GM23338 (cell line): ENCODE measurements around the gene ADAMTS20. TPM values are rescaled to one million over a fixed set of nuclear protein-coding genes. Genes with fewer than 3 reads are reported as not detected.
"Not testable (repeated sequence)": the region's sequence is repeated elsewhere in the genome, so short reads cannot be mapped to it uniquely, and the experiment has no call there.

Experiments
- ATAC-seq: fragments of 200-7000 bp; cut with Tn5 transposase; 3 replicates; pipeline ENCODE4 v1.9.1; 2020
- DNase-seq: peaks from one replicate; pipeline ENCODE4 v3.0.0-alpha.2; 2015; ENCODE audit warnings: low spot score
- H2AFZ ChIP-seq: fragments of 200-600 bp; sonication (generic); 2 replicates; pipeline ENCODE4 v1.8.0; 2016; ENCODE audit warnings: antibody characterized with exemption, mild to moderate bottlenecking, moderate library complexity
- H3F3A ChIP-seq: fragments of 200-600 bp; sonication (generic); replicated peaks from 2 replicates; pipeline ENCODE4 v1.8.0; 2017; ENCODE audit warnings: antibody characterized with exemption, mixed run types, low read depth
- H3K27ac ChIP-seq: fragments of 200-600 bp; sonication (generic); 2 replicates; pipeline ENCODE4 v1.6.1; 2016; ENCODE audit warnings: low read depth
- H3K27me3 ChIP-seq: fragments of 200-600 bp; sonication (generic); 2 replicates; pipeline ENCODE4 v1.8.0; 2016; ENCODE audit warnings: mild to moderate bottlenecking, mixed run types, moderate library complexity; ENCODE audit not compliant: insufficient read depth
- H3K36me3 ChIP-seq: fragments of 200-600 bp; sonication (generic); 2 replicates; pipeline ENCODE4 v1.8.0; 2016; ENCODE audit warnings: mild to moderate bottlenecking; ENCODE audit not compliant: insufficient read depth
- H3K4me1 ChIP-seq: fragments of 200-600 bp; sonication (generic); 2 replicates; pipeline ENCODE4 v1.8.0; 2016; ENCODE audit warnings: mild to moderate bottlenecking, moderate library complexity; ENCODE audit not compliant: insufficient read depth
- H3K4me2 ChIP-seq: fragments of 200-600 bp; sonication (generic); 2 replicates; pipeline ENCODE4 v1.7.1; 2017; ENCODE audit warnings: mixed run types
- H3K4me3 ChIP-seq: fragments of 200-600 bp; sonication (generic); 2 replicates; pipeline ENCODE4 v1.6.1; 2016; ENCODE audit warnings: mixed run types
- H3K79me2 ChIP-seq: fragments of 200-600 bp; sonication (generic); replicated peaks from 2 replicates; pipeline ENCODE4 v1.8.0; 2017; ENCODE audit warnings: mild to moderate bottlenecking; ENCODE audit not compliant: insufficient read depth
- H3K9me2 ChIP-seq: fragments of 200-600 bp; sonication (generic); 2 replicates; pipeline ENCODE4 v1.8.0; 2017; ENCODE audit not compliant: insufficient read depth
- H4K20me1 ChIP-seq: fragments of 200-600 bp; sonication (generic); replicated peaks from 2 replicates; pipeline ENCODE4 v1.8.0; 2017; ENCODE audit warnings: mild to moderate bottlenecking; ENCODE audit not compliant: insufficient read depth
- H3K27ac Mint-ChIP-seq: 2 replicates; pipeline ENCODE4 v1.8.0; 2020; ENCODE audit warnings: inconsistent platforms, mild to moderate bottlenecking, moderate library complexity, mixed read lengths
- H3K27me3 Mint-ChIP-seq: 3 replicates; pipeline ENCODE4 v1.8.0; 2022; ENCODE audit warnings: low read depth, mild to moderate bottlenecking, moderate library complexity, mixed read lengths, inconsistent platforms; ENCODE audit not compliant: insufficient read depth, poor library complexity
- H3K36me3 Mint-ChIP-seq: 3 replicates; pipeline ENCODE4 v1.8.0; 2021; ENCODE audit warnings: low read depth, mild to moderate bottlenecking, inconsistent platforms, moderate library complexity, mixed read lengths
- H3K4me1 Mint-ChIP-seq: 3 replicates; pipeline ENCODE4 v1.8.0; 2020; ENCODE audit warnings: mild to moderate bottlenecking, inconsistent platforms, mixed read lengths
- H3K4me3 Mint-ChIP-seq: 3 replicates; pipeline ENCODE4 v1.8.0; 2021; ENCODE audit warnings: moderate library complexity, mild to moderate bottlenecking, inconsistent platforms, mixed read lengths
- H3K9me3 Mint-ChIP-seq: 3 replicates; pipeline ENCODE4 v1.8.0; 2020; ENCODE audit warnings: moderate library complexity, mild to moderate bottlenecking, inconsistent platforms, mixed read lengths
- EZH2phosphoT487 ChIP-seq: fragments of 200-600 bp; sonication (generic); IDR thresholded peaks from one replicate; pipeline ENCODE4 v1.8.1; 2018; ENCODE audit warnings: antibody characterized with exemption; ENCODE audit not compliant: unreplicated experiment
- JUNB ChIP-seq: IDR thresholded peaks from one replicate; pipeline ENCODE4 v1.6.1; 2016; ENCODE audit warnings: antibody characterized with exemption; ENCODE audit not compliant: unreplicated experiment
- polyA plus RNA-seq: library from polyadenylated mRNA; unstranded; fragments of >200 nt; fragmentation: Nextera tagmentation; extraction: Ambion mirVana; gene quantifications from 2 replicates; pipeline ENCODE4 v1.2.1, GENCODE V29; 2016
- total RNA-seq: library from RNA; depleted of rRNA; stranded (reverse); fragments of >200 nt; shearing (Covaris generic); gene quantifications from 2 replicates; pipeline ENCODE4 v1.2.3, GENCODE V29; 2014
- TF ChIP-seq, protein P1 (sequence below), 2 experiments: fragments of 200-600 bp in 1 of 2; sonication (generic) in 1 of 2; conservative IDR thresholded peaks; 2 replicates each; pipeline versions ENCODE4 v1.5.1 to v1.6.1; 2016 to 2017; ENCODE audit warnings: antibody characterized with exemption in 2 of 2, low read depth in 2 of 2, mild to moderate bottlenecking in 2 of 2, moderate library complexity in 1 of 2
- TF ChIP-seq, protein P2 (sequence below): IDR thresholded peaks from one replicate; pipeline ENCODE4 v1.6.1; 2018; ENCODE audit warnings: antibody characterized with exemption; ENCODE audit not compliant: unreplicated experiment

ADAMTS20 gene
- total and polyA plus RNA-seq, 2 experiments from 2014 or later: 2.0 to 9.3 TPM

GRCh38 chr12:43361031-43361710 lies 190.8 kb downstream of the ADAMTS20 start:
- no peaks in the 10 kb centered on the region for H3K4me1 ChIP-seq
- H3K27me3 Mint-ChIP-seq: no peaks in the 10 kb centered on the region
- H3K36me3 Mint-ChIP-seq: peaks cover 3% of the 10 kb centered on the region; the same call in 1 of the 3 replicates
- no peak for DNase-seq
- H3K27me3 ChIP-seq: no peaks in the 10 kb centered on the region
- H3K4me3 ChIP-seq: no peak overlapping the region
- TF ChIP-seq EZH2phosphoT487: no peak
- TF ChIP-seq JUNB: no peak
- no peak overlapping the region for H3K4me3 Mint-ChIP-seq
- H3K36me3 ChIP-seq: no peaks in the 10 kb centered on the region
- H3K27ac ChIP-seq: no peak overlapping the region
- H3K4me2 ChIP-seq: no peak overlapping the region
- H3K27ac Mint-ChIP-seq: no peak overlapping the region
- no peak overlapping the region for H2AFZ ChIP-seq
- no peaks in the 10 kb centered on the region for H3K9me2 ChIP-seq
- no peaks in the 10 kb centered on the region for H4K20me1 ChIP-seq
- H3F3A ChIP-seq: no peaks in the 10 kb centered on the region
- no peaks in the 10 kb centered on the region for H3K9me3 Mint-ChIP-seq
- ATAC-seq: no peak
- no peaks in the 10 kb centered on the region for H3K4me1 Mint-ChIP-seq
- no peaks in the 10 kb centered on the region for H3K79me2 ChIP-seq

DNA sequence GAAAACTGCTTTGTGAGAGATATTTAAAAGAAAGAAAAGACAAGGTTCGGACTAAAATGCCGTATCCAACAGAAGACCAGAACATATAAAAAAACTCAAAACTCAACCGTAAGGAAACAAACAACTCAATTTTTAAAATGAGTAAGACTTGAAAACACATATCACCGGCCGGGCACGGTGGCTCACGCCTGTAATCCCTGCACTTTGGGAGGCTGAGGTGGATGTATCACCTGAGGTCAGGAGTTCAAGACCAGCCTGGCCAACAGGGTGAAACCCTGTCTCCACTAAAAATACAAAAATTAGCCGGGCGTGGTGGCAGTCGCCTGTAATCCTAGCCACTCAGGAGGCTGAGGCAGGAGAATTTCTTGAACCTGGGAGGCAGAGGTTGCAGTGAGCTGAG lies 192.0 kb downstream of the ADAMTS20 start:
- H3K36me3 Mint-ChIP-seq, H3K4me1 Mint-ChIP-seq, H3F3A ChIP-seq, H3K27ac Mint-ChIP-seq, H4K20me1 ChIP-seq, H3K9me2 ChIP-seq, H3K79me2 ChIP-seq, H3K9me3 Mint-ChIP-seq, H3K4me1 ChIP-seq, ATAC-seq, H3K27ac ChIP-seq, DNase-seq, H3K4me2 ChIP-seq, H3K27me3 Mint-ChIP-seq, H3K27me3 ChIP-seq, H3K36me3 ChIP-seq, H3K4me3 Mint-ChIP-seq, H3K4me3 ChIP-seq, H2AFZ ChIP-seq: not testable (repeated sequence)

DNA sequence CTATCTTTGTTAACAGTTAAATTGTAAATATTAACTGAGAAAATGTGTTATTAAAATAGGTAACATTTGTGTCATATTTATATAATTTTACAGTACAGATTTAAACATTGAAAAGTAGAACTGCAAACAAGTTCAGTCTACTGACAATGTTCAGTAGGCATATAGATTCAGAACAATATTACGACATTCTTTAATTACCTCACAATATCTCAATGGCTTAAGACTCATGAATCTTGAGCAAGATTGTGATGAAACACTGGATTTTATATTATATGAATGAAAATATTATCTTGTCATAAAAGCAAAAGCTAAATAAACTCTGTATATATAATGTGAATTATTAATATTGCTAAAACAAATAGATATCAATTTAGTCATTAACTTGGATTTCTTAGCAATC lies 194.9 kb downstream of the ADAMTS20 start:
- H3K27me3 Mint-ChIP-seq: no peaks in the 10 kb centered on the region
- H3K4me2 ChIP-seq: no peak overlapping the region
- no peak overlapping the region for H3K27ac ChIP-seq
- H3K4me1 ChIP-seq: no peaks in the 10 kb centered on the region
- no peaks in the 10 kb centered on the region for H3F3A ChIP-seq
- H3K4me1 Mint-ChIP-seq: no peaks in the 10 kb centered on the region
- ATAC-seq (no peak), DNase-seq (no peak)
- H3K4me3 Mint-ChIP-seq: no peak overlapping the region
- no peaks in the 10 kb centered on the region for H3K9me2 ChIP-seq
- H3K36me3 Mint-ChIP-seq: no peaks in the 10 kb centered on the region
- H2AFZ ChIP-seq: no peak overlapping the region
- no peaks in the 10 kb centered on the region for H3K36me3 ChIP-seq
- H3K27me3 ChIP-seq: no peaks in the 10 kb centered on the region
- no peaks in the 10 kb centered on the region for H3K9me3 Mint-ChIP-seq
- no peaks in the 10 kb centered on the region for H4K20me1 ChIP-seq
- H3K79me2 ChIP-seq: no peaks in the 10 kb centered on the region
- H3K27ac Mint-ChIP-seq: no peak overlapping the region
- no peak overlapping the region for H3K4me3 ChIP-seq
- TF ChIP-seq, protein P1, sequence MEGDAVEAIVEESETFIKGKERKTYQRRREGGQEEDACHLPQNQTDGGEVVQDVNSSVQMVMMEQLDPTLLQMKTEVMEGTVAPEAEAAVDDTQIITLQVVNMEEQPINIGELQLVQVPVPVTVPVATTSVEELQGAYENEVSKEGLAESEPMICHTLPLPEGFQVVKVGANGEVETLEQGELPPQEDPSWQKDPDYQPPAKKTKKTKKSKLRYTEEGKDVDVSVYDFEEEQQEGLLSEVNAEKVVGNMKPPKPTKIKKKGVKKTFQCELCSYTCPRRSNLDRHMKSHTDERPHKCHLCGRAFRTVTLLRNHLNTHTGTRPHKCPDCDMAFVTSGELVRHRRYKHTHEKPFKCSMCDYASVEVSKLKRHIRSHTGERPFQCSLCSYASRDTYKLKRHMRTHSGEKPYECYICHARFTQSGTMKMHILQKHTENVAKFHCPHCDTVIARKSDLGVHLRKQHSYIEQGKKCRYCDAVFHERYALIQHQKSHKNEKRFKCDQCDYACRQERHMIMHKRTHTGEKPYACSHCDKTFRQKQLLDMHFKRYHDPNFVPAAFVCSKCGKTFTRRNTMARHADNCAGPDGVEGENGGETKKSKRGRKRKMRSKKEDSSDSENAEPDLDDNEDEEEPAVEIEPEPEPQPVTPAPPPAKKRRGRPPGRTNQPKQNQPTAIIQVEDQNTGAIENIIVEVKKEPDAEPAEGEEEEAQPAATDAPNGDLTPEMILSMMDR (conservative IDR thresholded peaks at IDR 0.05; ENCODE audit: low read depth in 2 of 2): no peak
- TF ChIP-seq, protein P2, sequence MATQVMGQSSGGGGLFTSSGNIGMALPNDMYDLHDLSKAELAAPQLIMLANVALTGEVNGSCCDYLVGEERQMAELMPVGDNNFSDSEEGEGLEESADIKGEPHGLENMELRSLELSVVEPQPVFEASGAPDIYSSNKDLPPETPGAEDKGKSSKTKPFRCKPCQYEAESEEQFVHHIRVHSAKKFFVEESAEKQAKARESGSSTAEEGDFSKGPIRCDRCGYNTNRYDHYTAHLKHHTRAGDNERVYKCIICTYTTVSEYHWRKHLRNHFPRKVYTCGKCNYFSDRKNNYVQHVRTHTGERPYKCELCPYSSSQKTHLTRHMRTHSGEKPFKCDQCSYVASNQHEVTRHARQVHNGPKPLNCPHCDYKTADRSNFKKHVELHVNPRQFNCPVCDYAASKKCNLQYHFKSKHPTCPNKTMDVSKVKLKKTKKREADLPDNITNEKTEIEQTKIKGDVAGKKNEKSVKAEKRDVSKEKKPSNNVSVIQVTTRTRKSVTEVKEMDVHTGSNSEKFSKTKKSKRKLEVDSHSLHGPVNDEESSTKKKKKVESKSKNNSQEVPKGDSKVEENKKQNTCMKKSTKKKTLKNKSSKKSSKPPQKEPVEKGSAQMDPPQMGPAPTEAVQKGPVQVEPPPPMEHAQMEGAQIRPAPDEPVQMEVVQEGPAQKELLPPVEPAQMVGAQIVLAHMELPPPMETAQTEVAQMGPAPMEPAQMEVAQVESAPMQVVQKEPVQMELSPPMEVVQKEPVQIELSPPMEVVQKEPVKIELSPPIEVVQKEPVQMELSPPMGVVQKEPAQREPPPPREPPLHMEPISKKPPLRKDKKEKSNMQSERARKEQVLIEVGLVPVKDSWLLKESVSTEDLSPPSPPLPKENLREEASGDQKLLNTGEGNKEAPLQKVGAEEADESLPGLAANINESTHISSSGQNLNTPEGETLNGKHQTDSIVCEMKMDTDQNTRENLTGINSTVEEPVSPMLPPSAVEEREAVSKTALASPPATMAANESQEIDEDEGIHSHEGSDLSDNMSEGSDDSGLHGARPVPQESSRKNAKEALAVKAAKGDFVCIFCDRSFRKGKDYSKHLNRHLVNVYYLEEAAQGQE: no peak
